HEK293 (cell line): ENCODE measurements around the gene NDE1.
A peak's percentile ranks its signal among the peaks of the same experiment; 100 is the strongest.

Experiments
- CTCF ChIA-PET: fragments of 350-600 bp; formaldehyde crosslinking; extraction: SDS; loops from one replicate; lab custom pipeline; 2021; ENCODE audit warnings: antibody characterized with exemption; lab: Yijun Ruan, JAX
- POLR2A ChIA-PET: fragments of 300-600 bp; formaldehyde crosslinking; extraction: SDS; loops from one replicate; lab custom pipeline; 2020; ENCODE audit warnings: antibody characterized with exemption, inconsistent platforms; lab: Yijun Ruan, JAX
- H3K27ac ChIP-seq: fragments of 200-500 bp; sonication (Bioruptor generic); 2 replicates; pipeline ENCODE4 v1.5.1; 2014; ENCODE audit warnings: low read depth, low read length, control low read depth, inconsistent platforms; ENCODE audit errors: extremely low read depth
- H3K36me3 ChIP-seq, 2 experiments: fragments of 200-500 bp in 1 of 2; sonication (Bioruptor generic) in 1 of 2; 1 replicate in 1 of 2; 2 replicates in 1 of 2; pipeline ENCODE4 v1.5.1; 2014 to 2017; ENCODE audit warnings: inconsistent platforms in 2 of 2, low read length in 2 of 2; ENCODE audit not compliant: control insufficient read depth in 2 of 2, insufficient read depth in 1 of 2
- H3K4me1 ChIP-seq: fragments of 200-500 bp; sonication (Bioruptor generic); 2 replicates; pipeline ENCODE4 v1.5.1; 2014; ENCODE audit warnings: mild to moderate bottlenecking, low read length, inconsistent platforms; ENCODE audit not compliant: control insufficient read depth, insufficient read depth
- H3K4me3 ChIP-seq: 2 replicates; pipeline ENCODE4 v1.5.1; 2011; ENCODE audit warnings: low read depth, mild to moderate bottlenecking, control low read depth, low read length, moderate library complexity
- H3K9me3 ChIP-seq: fragments of 200-500 bp; sonication (Bioruptor generic); 2 replicates; pipeline ENCODE4 v1.5.1; 2014; ENCODE audit warnings: low read depth, low read length, inconsistent platforms; ENCODE audit not compliant: control insufficient read depth, insufficient read depth
- REPIN1 ChIP-seq: fragments of 450-650 bp; formaldehyde crosslinking; IDR thresholded peaks from 2 replicates; pipeline ENCODE4 v1.5.1; 2017; ENCODE audit warnings: missing biosample characterization, missing genetic modification characterization, low read depth
- YY1 ChIP-seq: fragments of 450-650 bp; formaldehyde crosslinking; IDR thresholded peaks from 2 replicates; pipeline ENCODE4 v1.5.1; 2018; ENCODE audit warnings: missing biosample characterization, missing genetic modification characterization
- YY2 ChIP-seq: fragments of 450-650 bp; formaldehyde crosslinking; IDR thresholded peaks from 2 replicates; pipeline ENCODE4 v1.5.1; 2016; ENCODE audit warnings: missing biosample characterization, missing genetic modification characterization
- ZBTB7A ChIP-seq: fragments of 450-650 bp; formaldehyde crosslinking; IDR thresholded peaks from 2 replicates; pipeline ENCODE4 v1.5.1; 2016; ENCODE audit warnings: low read depth, missing biosample characterization, missing genetic modification characterization
- ZNF394 ChIP-seq: fragments of 450-650 bp; formaldehyde crosslinking; IDR thresholded peaks from 2 replicates; pipeline ENCODE4 v1.5.1; 2016; ENCODE audit warnings: missing biosample characterization, missing genetic modification characterization, mild to moderate bottlenecking, moderate library complexity, borderline replicate concordance
- ZNF514 ChIP-seq: fragments of 450-650 bp; formaldehyde crosslinking; IDR thresholded peaks from 2 replicates; pipeline ENCODE4 v1.5.1; 2016; ENCODE audit warnings: missing biosample characterization, missing genetic modification characterization
- ZNF677 ChIP-seq: fragments of 450-650 bp; IDR thresholded peaks from 2 replicates; pipeline ENCODE4 v1.5.0; 2018; ENCODE audit warnings: missing biosample characterization, mild to moderate bottlenecking, missing genetic modification characterization, moderate library complexity
- ZNF791 ChIP-seq: fragments of 450-650 bp; formaldehyde crosslinking; IDR thresholded peaks from 2 replicates; pipeline ENCODE4 v1.5.1; 2016; ENCODE audit warnings: missing biosample characterization, missing genetic modification characterization
- ZNF830 ChIP-seq: fragments of 450-650 bp; IDR thresholded peaks from 2 replicates; pipeline ENCODE4 v1.5.0; 2018; ENCODE audit warnings: missing biosample characterization, missing genetic modification characterization, low read depth, mild to moderate bottlenecking, moderate library complexity
- TF ChIP-seq, protein P1 (sequence below): fragments of 450-650 bp; formaldehyde crosslinking; IDR thresholded peaks from 2 replicates; pipeline ENCODE4 v1.5.1; 2016; ENCODE audit warnings: missing biosample characterization, missing genetic modification characterization
- TF ChIP-seq, protein P2 (sequence below): fragments of 450-650 bp; formaldehyde crosslinking; IDR thresholded peaks from 2 replicates; pipeline ENCODE4 v1.5.1; 2016; ENCODE audit warnings: missing biosample characterization, missing genetic modification characterization
- TF ChIP-seq, protein P3 (sequence below): fragments of 450-650 bp; formaldehyde crosslinking; IDR thresholded peaks from 2 replicates; pipeline ENCODE4 v1.5.1; 2017; ENCODE audit warnings: missing biosample characterization, missing genetic modification characterization
- TF ChIP-seq, protein P4 (sequence below): fragments of 450-650 bp; formaldehyde crosslinking; IDR thresholded peaks from 2 replicates; pipeline ENCODE4 v1.5.1; 2016; ENCODE audit warnings: missing biosample characterization, missing genetic modification characterization
- TF ChIP-seq, protein P5 (sequence below): fragments of 450-650 bp; formaldehyde crosslinking; IDR thresholded peaks from 2 replicates; pipeline ENCODE4 v1.5.1; 2016; ENCODE audit warnings: missing biosample characterization, missing genetic modification characterization
- TF ChIP-seq, protein P6 (sequence below): fragments of 450-650 bp; formaldehyde crosslinking; IDR thresholded peaks from 2 replicates; pipeline ENCODE4 v1.5.0; 2017; ENCODE audit warnings: missing biosample characterization, missing genetic modification characterization, borderline replicate concordance

The NDE1 gene

DNA sequence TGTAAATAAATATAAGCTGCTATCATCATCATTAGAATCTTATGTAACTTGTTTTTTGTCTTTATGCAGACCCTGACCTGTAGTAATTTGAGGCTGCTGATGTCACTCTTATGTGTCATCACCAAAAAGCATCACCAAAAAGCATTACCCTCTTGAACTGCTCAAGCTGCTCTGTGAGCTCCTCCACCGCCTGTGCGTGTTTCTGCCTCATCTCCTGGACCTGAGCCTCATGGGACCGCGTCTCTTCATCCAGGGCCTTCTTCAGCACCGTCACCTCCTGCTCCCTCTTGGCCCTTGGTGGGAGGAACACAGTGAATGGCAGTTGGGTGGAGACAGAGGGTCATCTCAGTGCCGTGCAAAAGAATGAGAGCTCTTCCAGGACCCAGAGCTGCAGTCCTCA lies 82.4 kb downstream of the NDE1 start (continued):
- TF ChIP-seq ZNF394 (tag by site-specific recombination): no peak
- TF ChIP-seq, protein P1, sequence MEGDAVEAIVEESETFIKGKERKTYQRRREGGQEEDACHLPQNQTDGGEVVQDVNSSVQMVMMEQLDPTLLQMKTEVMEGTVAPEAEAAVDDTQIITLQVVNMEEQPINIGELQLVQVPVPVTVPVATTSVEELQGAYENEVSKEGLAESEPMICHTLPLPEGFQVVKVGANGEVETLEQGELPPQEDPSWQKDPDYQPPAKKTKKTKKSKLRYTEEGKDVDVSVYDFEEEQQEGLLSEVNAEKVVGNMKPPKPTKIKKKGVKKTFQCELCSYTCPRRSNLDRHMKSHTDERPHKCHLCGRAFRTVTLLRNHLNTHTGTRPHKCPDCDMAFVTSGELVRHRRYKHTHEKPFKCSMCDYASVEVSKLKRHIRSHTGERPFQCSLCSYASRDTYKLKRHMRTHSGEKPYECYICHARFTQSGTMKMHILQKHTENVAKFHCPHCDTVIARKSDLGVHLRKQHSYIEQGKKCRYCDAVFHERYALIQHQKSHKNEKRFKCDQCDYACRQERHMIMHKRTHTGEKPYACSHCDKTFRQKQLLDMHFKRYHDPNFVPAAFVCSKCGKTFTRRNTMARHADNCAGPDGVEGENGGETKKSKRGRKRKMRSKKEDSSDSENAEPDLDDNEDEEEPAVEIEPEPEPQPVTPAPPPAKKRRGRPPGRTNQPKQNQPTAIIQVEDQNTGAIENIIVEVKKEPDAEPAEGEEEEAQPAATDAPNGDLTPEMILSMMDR: no peak
- no peak for TF ChIP-seq YY2 (tag by site-specific recombination)
- TF ChIP-seq REPIN1 (tag by site-specific recombination): no peak
- no peak for TF ChIP-seq ZNF791 (tag by site-specific recombination)
- TF ChIP-seq, all 188 proteins: peak for 3

DNA sequence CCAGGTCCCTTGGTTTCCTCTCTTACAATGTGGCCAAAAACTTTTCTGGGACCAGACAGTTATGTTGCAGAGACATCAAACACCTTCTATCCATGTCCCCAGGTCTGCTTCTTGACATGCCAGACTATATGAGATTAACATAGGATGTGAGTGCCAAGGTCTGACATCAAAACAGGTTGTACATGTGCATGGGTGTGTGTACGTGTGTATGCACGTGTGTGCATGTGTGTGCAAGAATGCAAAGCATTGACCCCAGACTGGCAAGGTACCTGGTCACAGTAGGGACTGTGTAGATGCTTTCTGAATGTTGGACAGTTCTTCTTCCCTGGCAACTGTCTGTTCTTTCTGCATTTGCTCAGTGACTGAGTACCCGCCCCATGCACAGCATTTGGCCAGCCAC lies 85.6 kb downstream of the NDE1 start:
- H3K4me1 ChIP-seq: no peaks in the 10 kb centered on the region
- no peak overlapping the region for H3K27ac ChIP-seq
- no peaks in the 10 kb centered on the region for H3K9me3 ChIP-seq
- ChIA-PET CTCF (no interaction called here), POLR2A (no interaction called here)
- H3K4me3 ChIP-seq: no peak overlapping the region
- H3K36me3 ChIP-seq: peaks cover 0 to 2% of the 10 kb centered on the region in 2 experiments; a peak in 1 of 3 replicates
- TF ChIP-seq, protein P2, sequence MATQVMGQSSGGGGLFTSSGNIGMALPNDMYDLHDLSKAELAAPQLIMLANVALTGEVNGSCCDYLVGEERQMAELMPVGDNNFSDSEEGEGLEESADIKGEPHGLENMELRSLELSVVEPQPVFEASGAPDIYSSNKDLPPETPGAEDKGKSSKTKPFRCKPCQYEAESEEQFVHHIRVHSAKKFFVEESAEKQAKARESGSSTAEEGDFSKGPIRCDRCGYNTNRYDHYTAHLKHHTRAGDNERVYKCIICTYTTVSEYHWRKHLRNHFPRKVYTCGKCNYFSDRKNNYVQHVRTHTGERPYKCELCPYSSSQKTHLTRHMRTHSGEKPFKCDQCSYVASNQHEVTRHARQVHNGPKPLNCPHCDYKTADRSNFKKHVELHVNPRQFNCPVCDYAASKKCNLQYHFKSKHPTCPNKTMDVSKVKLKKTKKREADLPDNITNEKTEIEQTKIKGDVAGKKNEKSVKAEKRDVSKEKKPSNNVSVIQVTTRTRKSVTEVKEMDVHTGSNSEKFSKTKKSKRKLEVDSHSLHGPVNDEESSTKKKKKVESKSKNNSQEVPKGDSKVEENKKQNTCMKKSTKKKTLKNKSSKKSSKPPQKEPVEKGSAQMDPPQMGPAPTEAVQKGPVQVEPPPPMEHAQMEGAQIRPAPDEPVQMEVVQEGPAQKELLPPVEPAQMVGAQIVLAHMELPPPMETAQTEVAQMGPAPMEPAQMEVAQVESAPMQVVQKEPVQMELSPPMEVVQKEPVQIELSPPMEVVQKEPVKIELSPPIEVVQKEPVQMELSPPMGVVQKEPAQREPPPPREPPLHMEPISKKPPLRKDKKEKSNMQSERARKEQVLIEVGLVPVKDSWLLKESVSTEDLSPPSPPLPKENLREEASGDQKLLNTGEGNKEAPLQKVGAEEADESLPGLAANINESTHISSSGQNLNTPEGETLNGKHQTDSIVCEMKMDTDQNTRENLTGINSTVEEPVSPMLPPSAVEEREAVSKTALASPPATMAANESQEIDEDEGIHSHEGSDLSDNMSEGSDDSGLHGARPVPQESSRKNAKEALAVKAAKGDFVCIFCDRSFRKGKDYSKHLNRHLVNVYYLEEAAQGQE (tag by site-specific recombination): 0 out of 2 replicates have a peak, but pooled peaks have one; percentile 29
- TF ChIP-seq, protein P3, sequence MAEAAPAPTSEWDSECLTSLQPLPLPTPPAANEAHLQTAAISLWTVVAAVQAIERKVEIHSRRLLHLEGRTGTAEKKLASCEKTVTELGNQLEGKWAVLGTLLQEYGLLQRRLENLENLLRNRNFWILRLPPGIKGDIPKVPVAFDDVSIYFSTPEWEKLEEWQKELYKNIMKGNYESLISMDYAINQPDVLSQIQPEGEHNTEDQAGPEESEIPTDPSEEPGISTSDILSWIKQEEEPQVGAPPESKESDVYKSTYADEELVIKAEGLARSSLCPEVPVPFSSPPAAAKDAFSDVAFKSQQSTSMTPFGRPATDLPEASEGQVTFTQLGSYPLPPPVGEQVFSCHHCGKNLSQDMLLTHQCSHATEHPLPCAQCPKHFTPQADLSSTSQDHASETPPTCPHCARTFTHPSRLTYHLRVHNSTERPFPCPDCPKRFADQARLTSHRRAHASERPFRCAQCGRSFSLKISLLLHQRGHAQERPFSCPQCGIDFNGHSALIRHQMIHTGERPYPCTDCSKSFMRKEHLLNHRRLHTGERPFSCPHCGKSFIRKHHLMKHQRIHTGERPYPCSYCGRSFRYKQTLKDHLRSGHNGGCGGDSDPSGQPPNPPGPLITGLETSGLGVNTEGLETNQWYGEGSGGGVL (tag by site-specific recombination): no peak

DNA sequence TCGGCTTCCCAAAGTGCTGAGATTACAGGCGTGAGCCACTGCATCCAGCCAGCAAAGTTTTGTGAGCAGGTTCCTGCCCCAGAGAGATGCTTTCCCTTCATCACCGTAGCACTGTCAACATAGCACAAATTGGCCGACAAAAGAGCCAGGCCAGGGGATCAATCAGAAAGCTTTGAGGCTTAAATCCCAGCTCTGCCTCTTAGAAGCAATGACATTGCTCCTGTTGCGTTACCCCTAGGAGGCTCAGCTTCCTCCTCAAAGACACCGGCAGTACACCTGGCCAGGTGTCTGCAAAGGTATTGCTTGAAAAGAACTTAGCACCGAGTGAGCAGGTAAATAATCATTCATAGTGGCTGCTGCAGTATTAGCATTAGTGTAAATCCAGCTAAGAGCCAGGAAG lies 86.5 kb downstream of the NDE1 start:
- H3K27ac ChIP-seq: no peak overlapping the region
- POLR2A ChIA-PET: no interaction called here
- H3K36me3 ChIP-seq: peaks cover 0 to 2% of the 10 kb centered on the region in 2 experiments; a peak in 1 of 3 replicates
- TF ChIP-seq ZNF677 (no peak), ZNF514 (tag by site-specific recombination) (no peak), YY1 (tag by site-specific recombination) (no peak), ZBTB7A (tag by site-specific recombination) (no peak), ZNF830 (no peak)
- TF ChIP-seq, protein P4, sequence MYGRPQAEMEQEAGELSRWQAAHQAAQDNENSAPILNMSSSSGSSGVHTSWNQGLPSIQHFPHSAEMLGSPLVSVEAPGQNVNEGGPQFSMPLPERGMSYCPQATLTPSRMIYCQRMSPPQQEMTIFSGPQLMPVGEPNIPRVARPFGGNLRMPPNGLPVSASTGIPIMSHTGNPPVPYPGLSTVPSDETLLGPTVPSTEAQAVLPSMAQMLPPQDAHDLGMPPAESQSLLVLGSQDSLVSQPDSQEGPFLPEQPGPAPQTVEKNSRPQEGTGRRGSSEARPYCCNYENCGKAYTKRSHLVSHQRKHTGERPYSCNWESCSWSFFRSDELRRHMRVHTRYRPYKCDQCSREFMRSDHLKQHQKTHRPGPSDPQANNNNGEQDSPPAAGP (tag by site-specific recombination): no peak
- TF ChIP-seq, protein P5, sequence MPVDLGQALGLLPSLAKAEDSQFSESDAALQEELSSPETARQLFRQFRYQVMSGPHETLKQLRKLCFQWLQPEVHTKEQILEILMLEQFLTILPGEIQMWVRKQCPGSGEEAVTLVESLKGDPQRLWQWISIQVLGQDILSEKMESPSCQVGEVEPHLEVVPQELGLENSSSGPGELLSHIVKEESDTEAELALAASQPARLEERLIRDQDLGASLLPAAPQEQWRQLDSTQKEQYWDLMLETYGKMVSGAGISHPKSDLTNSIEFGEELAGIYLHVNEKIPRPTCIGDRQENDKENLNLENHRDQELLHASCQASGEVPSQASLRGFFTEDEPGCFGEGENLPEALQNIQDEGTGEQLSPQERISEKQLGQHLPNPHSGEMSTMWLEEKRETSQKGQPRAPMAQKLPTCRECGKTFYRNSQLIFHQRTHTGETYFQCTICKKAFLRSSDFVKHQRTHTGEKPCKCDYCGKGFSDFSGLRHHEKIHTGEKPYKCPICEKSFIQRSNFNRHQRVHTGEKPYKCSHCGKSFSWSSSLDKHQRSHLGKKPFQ: no peak
- TF ChIP-seq, protein P6, sequence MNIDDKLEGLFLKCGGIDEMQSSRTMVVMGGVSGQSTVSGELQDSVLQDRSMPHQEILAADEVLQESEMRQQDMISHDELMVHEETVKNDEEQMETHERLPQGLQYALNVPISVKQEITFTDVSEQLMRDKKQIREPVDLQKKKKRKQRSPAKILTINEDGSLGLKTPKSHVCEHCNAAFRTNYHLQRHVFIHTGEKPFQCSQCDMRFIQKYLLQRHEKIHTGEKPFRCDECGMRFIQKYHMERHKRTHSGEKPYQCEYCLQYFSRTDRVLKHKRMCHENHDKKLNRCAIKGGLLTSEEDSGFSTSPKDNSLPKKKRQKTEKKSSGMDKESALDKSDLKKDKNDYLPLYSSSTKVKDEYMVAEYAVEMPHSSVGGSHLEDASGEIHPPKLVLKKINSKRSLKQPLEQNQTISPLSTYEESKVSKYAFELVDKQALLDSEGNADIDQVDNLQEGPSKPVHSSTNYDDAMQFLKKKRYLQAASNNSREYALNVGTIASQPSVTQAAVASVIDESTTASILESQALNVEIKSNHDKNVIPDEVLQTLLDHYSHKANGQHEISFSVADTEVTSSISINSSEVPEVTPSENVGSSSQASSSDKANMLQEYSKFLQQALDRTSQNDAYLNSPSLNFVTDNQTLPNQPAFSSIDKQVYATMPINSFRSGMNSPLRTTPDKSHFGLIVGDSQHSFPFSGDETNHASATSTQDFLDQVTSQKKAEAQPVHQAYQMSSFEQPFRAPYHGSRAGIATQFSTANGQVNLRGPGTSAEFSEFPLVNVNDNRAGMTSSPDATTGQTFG (tag by site-specific recombination): no peak
- TF ChIP-seq, protein P2 (tag by site-specific recombination): no peak
- H3K9me3 ChIP-seq: no peaks in the 10 kb centered on the region
- CTCF ChIA-PET: interaction anchor here (0.5 kb wide), 1 partner anchor 315 kb away, joined by 3 read pairs; no protein-coding TSS in a partner anchor
- H3K4me1 ChIP-seq: no peaks in the 10 kb centered on the region
- no peak overlapping the region for H3K4me3 ChIP-seq
